GM21526 (cell line): ENCODE measurements around the gene PTGER3.

Experiments
- ATAC-seq: cut with Tn5 transposase; IDR thresholded peaks from one replicate; pipeline ENCODE4 v1.9.1; 2021; ENCODE audit warnings: moderate library complexity; ENCODE audit not compliant: unreplicated experiment, low FRiP score

PTGER3 gene

GRCh38 chr1:71053758-71054157 is 6.1 kb upstream of the PTGER3 start:
- no peak for ATAC-seq

DNA sequence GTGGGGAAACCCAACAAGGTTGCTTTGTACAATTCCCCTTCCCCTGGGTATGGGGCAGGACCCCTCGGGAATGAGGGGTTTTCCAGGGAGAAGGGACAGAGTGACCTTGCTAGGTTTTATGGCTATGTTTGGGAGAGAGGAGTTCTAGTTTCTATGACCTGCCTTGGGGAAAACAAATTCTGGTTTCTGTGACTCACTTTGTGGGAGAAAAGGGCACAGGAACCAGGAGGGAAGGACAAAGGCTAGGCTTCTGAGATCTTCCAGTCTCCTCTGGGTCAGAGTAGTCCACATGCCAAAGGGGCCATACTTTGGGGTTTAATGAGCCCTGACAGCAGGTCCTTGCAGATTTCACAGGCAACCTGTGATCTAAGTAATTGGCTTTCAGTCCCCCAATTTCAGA is 5.5 kb upstream of the PTGER3 start:
- ATAC-seq, result no peak

DNA sequence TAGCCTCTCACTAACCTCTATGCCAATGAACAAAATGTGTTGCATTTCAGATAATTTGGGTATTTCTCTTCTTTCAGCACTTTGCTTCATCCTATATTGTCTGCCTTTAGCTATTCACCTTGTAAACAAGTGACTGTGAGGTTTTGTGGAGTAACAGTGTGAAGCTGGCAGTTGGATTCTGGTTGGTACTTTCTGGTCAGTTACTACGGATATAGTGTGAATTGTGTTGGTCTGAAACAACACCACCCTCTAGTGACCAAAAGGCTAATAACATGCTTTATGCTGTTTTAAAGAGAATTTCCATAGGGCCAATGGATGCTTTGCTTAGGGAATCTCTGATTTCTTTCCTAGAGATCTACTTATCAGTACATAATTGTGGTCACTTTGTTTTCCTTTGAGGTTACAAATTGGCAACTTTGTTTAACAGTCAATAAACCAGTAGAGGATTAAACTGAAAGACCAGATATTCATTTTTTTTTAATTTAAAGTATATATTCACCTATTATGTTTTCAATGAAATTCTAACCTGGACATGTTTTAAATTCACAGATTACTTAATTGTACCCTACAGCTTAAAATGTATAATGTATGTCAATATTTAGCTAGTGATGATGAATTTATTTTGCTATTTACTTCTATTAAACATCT is 2.5 kb upstream of the PTGER3 start:
- peak; percentile 60 for ATAC-seq

DNA sequence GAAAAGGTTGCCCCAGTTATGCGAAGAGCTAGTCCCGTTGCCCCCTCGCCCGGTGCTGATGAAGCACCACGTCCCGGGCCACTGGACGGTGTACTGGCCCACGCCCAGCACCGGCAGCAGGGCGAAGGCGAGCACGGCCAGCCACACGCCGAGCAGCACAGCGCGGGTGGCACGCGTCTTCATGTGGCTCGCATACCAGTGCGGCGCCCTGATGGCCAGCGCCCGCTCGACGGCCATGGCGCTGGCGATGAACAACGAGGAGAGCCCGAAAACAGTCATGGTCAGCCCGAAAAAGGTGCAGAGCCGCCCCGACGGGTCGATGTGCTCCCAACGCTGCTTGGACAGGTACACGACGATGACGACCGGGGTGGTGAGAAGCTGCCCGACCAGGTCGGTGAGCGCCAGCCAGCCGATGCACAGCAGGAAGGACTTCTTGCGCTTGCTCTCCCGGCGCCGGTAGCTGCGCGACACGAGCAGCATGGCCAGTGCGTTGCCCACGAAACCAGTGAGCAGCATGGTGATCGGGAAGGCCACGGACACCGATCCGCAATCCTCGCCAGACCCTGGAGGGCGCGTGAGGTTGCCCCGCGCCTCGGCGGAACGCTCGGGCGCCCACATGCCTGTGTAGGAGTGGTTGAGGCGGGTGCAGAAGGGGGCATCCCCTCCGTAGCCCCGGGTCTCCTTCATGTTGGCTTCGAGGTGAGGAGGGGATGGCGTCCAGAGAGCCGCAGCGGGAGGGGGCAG is 553 bp downstream of the PTGER3 start:
- ATAC-seq, result no peak

DNA sequence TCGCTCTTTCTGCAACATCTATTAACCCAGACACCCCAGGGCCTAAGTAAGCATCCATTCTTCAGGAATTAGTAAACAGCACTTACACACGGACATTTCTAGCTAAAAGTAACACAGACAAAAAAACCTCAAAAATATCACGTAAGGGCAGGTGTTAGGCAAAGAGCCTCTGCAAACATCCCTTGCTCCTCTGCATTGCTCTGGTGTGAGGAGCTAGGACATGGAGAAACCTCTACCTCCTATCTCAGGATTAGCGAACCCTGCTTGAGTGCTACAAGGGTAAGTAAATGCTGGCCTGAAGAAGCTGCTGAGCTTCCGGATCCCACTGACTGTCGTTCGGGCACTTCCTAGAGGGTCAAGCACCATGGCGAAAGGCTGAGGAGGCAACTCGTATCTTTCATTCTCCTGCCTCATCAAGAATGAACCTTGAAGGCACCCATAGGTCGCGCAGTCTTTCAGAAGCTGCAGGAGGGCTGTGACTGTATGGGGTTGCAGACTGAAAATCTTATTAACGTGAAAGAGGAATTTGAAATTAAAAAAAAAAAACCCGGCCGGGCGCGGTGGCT is 2.1 kb downstream of the PTGER3 start:
- no peak for ATAC-seq

DNA sequence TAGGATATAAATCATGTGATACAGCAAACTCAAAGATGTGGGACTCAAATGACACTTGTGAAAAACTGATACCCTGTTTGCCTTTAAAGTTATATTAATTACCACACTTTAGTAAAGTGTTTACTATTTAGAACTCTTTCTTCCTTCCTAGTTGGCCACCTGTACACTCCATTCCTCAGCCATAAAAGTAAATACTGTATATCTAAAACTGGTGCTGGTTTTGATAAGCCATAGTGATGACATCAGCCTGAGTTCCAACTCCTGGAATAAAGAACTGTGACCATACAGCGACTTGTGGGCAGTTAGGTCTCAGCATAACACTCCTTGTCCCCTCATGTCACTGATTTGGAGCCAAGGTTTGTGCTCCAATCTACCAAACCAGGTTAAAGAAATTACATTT is 2.8 kb downstream of the PTGER3 start:
- no peak for ATAC-seq

- ATAC-seq, result no peak
Measured at GRCh38 chr1:71043065-71043464, 4.6 kb downstream of the PTGER3 start.

- ATAC-seq, result no peak
Measured at GRCh38 chr1:71041806-71042205, 5.8 kb downstream of the PTGER3 start.

DNA sequence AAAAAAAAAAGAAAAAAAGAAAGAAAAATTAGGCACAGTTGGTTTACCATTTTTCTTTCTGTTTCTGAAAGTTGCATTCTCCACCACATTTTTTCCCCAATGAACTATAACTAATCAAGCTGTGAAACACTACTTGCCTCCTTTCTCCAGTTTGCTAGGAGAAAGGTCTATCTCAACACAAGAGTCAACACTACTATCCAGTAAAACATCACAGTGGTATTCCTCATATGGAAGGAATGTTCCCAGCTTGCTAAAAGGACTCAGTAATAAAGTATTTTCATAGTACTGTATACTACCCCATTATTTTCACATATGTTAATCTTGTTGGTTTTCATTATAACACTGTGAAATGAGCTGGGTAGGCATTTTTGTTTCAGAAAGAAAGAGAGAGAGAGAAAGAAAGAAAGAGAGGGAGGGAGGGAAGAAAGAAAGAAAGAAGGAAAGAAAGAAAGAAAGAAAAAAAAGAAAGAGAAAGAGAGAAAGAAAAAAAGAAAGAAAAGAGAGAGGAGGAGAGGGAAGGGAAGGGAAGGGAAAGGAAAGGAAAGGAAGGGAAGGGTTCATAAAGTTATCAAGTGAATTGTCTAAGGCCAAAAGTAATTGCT is 7.9 kb downstream of the PTGER3 start:
- ATAC-seq, result no peak

- ATAC-seq, result no peak
Measured at GRCh38 chr1:71038942-71039341, 8.7 kb downstream of the PTGER3 start.

DNA sequence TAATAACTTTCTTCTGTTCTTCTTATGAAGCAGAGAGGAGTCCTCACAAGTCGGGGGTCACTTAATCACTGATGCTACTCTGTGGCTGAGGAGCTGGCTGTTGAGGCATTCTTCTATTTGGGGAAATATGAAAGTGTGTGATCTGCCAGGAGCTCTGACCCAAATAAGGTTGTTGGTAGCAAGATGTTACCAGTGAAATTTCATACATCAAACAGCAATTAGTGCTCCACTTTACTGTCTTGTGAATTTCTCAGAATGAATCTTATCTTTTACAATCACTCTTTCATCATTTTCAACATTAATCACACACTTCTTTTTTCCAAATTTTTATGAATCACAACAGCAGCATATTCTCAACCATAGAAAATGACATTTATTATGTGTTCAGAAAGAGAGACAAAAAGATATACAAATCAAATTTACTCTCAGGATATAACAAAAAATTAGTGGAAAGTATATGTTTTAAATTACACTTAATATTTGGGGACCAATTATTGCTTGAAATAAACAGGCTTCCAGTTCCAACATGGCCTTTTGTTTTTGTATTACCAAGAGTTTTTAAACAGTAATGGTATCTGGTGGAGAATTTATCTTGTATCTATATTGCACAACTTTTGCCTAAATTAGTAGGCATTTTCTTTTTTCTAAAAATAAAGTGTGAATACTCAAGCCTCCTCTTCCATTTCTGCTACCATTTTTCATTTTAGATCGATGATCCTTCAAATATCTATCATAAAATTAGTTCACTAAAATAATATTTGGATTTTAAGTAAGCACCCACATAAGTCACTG is 9.6 kb downstream of the PTGER3 start:
- no peak for ATAC-seq

DNA sequence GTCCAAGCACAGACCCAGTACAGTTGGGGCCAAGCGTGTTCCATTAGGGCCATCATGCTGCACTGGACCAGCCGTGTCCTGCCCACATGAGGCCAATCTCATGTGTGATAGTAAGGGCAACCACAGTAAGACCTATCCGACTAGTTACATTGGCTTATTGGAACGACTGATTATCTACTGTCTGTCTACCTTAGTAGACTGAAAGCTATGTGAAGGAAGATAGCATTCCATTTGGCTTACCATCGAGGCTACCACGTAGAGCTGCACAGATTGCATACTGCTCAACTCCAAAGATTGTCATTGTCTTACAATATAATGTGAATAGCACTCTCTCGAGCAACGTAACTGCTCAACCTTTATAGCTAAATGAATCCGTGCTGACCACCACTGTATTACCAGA is 10.6 kb downstream of the PTGER3 start:
- no peak for ATAC-seq

DNA sequence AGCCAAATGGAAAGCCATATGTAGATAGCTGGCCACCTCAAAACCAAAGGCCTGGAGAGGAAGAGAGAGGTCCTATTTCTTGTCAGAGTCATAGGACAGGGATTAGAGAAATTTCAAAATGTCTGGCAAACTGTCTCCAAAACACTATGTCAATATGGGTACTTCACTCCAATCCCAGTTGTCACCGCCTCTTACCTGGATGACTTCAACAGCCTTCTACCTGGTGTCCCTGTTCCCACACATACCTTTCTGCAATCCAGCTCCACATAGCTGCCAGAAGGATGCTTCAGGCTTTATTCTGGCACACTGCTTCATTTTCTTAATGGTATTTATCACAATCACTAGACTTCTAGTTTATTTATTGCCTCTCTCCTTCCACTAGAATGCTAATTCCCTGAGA is 14.5 kb downstream of the PTGER3 start:
- no peak for ATAC-seq

DNA sequence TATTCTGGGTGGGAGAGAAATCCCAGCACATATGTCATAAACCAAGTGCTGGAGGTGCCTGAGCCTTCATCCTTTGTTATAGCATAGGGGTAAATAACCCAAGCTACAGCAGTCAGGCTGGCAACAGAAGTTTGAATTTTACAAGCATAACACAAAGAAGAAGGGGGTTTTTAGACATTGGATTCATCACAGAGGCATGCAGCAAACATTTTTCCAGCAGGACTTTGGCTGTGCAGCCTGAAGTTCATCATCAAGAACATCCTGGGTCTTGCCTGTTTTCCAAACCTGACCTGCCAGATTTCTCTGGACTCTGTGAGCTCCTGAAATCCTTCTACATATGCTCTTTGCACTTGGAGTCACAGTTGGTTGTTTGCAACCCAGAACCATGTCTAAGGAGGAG is 16.2 kb downstream of the PTGER3 start:
- no peak for ATAC-seq

DNA sequence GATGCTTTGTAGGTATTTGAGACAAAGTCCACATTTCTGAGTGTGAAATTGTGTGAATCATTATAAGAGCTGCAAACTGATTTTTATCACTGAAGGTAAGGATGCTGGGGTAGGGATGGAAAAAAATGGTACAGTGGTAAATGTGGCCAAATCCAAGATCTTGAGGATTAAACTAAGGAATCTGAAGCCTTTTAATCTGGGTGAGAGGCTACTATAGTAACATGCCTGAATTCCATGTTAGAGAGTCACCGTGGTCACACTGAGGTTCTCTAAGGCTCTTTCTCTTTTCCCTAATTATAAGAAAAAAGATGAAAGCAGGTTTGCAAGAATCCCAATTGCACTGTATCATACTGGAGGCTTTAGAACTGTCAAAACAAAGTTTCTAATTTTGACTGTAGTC is 17.6 kb downstream of the PTGER3 start:
- no peak for ATAC-seq

DNA sequence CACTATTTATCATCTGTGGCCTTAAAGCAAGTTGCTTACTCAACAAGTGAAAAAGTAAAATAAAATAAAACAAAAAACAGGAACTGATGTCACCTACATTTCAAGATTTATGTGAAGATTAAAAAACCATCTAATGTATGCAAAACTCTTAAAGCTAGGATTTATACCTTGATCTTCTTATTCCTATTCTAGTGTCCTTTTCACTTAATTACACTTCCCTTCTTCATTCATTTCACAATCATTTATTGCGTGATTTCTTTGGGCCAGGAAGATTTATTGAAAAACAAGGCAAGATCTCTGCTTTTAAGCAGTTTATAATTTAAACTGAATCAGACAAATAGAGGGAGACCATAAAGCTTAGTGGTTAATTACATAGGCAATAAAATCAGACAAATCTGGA is 18.6 kb downstream of the PTGER3 start:
- ATAC-seq, result no peak

GRCh38 chr1:71027991-71028390 is 19.6 kb downstream of the PTGER3 start:
- ATAC-seq, result no peak

DNA sequence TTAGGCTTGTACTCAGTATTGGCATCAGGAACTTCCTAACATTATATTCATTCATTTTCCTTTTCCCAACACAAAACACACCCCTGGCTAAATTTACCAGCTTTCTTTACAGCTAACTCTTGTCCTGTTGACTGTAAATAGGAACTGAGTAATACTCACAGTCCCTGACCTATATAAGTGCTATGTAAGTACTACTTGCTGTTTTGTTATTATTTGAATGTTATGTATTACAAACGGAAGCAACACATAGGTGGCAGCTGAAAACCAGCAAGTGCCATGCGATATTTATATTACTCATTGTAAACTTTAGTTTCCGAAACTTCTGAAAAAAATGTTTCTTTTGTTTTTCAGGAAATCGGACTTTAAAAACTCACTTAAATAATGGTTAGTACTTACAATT is 21.5 kb downstream of the PTGER3 start:
- no peak for ATAC-seq

- ATAC-seq, result no peak
Measured at GRCh38 chr1:71023515-71023914, 24.1 kb downstream of the PTGER3 start.

DNA sequence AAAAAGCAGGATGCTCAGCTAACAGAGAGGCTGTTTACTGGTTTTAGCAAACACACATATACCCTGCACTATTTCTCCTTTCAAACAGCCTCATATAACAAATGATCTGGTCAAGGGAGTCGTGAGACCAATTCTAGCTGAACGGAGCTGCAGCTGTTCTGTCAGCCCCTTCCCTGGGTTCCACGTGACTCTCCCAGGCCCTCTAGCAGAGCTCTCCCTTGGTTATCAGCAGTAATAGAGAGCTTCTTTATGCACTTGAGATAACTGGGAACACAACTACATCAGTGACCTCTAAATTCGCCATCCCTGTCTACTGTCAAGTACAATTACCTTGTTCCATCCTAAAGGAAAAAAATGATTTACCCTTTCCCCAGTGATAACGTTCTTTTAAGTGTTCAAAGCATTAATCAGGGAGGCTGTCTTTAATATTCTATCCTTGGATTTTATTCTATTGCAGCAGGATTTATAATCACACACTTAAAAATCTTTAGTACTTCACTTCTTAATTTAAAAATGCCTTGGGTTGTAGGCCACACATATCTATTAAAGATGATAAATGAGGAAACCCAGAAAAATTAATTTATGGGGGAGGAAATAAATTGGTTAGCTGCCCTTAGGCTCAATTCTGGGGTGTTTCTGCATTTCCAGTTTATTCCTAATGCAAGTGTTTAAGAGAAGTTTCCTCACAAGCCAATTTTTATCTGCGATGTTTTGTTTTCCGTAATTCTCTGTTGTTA is 28.2 kb downstream of the PTGER3 start:
- no peak for ATAC-seq
